ENCODE data around the gene NDST4.

DNA sequence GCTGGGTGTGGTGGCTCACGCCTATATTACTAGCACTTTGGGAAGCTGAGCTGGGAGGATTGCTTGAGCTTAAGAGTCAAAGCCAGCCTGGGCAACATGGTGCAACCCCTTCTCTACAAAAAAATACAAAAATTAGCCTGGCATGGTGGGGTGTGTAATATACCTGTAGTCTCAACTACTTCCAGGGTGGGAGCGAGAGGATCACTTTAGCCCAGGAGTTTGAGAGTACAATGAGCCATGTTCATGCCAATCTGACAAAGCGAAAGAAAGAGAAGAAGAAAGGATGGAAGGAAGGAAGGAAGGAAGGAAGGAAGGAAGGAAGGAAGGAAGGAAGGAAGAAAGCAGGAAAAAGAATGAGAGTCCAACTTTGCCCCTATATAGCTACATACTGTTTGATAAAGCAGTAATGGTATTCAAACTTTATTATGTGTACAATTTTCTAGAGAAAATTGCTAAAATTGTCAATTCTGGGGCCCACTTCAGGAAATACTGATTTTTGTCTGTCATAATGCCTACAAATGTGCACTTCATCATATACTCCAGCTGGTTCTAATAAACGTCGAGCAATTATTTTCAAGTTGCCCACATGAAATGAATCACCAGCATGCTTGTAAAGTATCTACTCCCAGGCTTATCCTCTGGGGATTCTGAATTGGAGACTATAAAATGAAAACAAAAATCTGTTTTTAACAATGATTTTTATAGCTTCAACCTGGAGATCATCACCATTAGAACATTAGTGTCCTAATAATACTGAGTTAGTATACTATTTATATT, 132.3 kb downstream of the NDST4 start:
- TF ChIP-seq, protein P1, sequence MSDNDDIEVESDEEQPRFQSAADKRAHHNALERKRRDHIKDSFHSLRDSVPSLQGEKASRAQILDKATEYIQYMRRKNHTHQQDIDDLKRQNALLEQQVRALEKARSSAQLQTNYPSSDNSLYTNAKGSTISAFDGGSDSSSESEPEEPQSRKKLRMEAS (IDR thresholded peaks at IDR 0.05): no peak
- TF ChIP-seq, protein P2, sequence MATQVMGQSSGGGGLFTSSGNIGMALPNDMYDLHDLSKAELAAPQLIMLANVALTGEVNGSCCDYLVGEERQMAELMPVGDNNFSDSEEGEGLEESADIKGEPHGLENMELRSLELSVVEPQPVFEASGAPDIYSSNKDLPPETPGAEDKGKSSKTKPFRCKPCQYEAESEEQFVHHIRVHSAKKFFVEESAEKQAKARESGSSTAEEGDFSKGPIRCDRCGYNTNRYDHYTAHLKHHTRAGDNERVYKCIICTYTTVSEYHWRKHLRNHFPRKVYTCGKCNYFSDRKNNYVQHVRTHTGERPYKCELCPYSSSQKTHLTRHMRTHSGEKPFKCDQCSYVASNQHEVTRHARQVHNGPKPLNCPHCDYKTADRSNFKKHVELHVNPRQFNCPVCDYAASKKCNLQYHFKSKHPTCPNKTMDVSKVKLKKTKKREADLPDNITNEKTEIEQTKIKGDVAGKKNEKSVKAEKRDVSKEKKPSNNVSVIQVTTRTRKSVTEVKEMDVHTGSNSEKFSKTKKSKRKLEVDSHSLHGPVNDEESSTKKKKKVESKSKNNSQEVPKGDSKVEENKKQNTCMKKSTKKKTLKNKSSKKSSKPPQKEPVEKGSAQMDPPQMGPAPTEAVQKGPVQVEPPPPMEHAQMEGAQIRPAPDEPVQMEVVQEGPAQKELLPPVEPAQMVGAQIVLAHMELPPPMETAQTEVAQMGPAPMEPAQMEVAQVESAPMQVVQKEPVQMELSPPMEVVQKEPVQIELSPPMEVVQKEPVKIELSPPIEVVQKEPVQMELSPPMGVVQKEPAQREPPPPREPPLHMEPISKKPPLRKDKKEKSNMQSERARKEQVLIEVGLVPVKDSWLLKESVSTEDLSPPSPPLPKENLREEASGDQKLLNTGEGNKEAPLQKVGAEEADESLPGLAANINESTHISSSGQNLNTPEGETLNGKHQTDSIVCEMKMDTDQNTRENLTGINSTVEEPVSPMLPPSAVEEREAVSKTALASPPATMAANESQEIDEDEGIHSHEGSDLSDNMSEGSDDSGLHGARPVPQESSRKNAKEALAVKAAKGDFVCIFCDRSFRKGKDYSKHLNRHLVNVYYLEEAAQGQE (IDR thresholded peaks at IDR 0.05; ENCODE audit: low read depth): no peak
- no peak for TF ChIP-seq TAF1 (IDR thresholded peaks at IDR 0.05; ENCODE audit: low read depth)
- TF ChIP-seq RAD21 (IDR thresholded peaks at IDR 0.05; ENCODE audit: low read depth): no peak
- no peak for TF ChIP-seq CEBPB (IDR thresholded peaks at IDR 0.05)
- no peak for TF ChIP-seq YY1 (IDR thresholded peaks at IDR 0.05; ENCODE audit: low read depth)
- no peak for TF ChIP-seq CREB1 (IDR thresholded peaks at IDR 0.05; ENCODE audit: low read depth)

Measured in Ishikawa (cell line).